IMR-90 (cell line): ENCODE measurements around the gene CXorf49. TPM values are rescaled to one million over a fixed set of nuclear protein-coding genes. Genes with fewer than 3 reads are reported as not detected.
"Not testable (repeated sequence)": the region's sequence is repeated elsewhere in the genome, so short reads cannot be mapped to it uniquely, and the experiment has no call there.

Experiments
- ATAC-seq: fragments of 200-7000 bp; cut with Tn5 transposase; 2 replicates; pipeline ENCODE4 v1.9.1; 2020; ENCODE audit warnings: low read depth, mild to moderate bottlenecking, moderate library complexity
- BruUV-seq: library from RNA; stranded (reverse); fragments of 400-500 nt; replicated peaks from 2 replicates; lab custom pipeline; 2021; lab: Mats Ljungman, UMichigan
- CTCF ChIA-PET: fragments of 300-600 bp; formaldehyde crosslinking; extraction: SDS; loops from one replicate; lab custom pipeline; 2021; ENCODE audit warnings: antibody characterized with exemption; lab: Yijun Ruan, JAX
- POLR2A ChIA-PET: fragments of 300-600 bp; sonication (Branson Sonifier 250); formaldehyde crosslinking; loops from one replicate; lab custom pipeline; 2022; ENCODE audit warnings: antibody characterized with exemption; ENCODE audit not compliant: unreplicated experiment; lab: Charles Lee
- DNase-seq: peaks from one replicate; pipeline ENCODE4 v3.0.0; 2013
- H2AFZ ChIP-seq: replicated peaks from 2 replicates; pipeline ENCODE3; 2013; ENCODE audit warnings: low read length, mild to moderate bottlenecking; ENCODE audit not compliant: poor library complexity
- H2AK5ac ChIP-seq: 2 replicates; pipeline ENCODE4 v1.6.1; 2013; ENCODE audit warnings: low read depth, low read length, inconsistent platforms
- H2AK9ac ChIP-seq: replicated peaks from 2 replicates; pipeline ENCODE3; 2013; ENCODE audit warnings: mild to moderate bottlenecking, low read depth, low read length, moderate library complexity; ENCODE audit not compliant: poor library complexity
- H2BK120ac ChIP-seq: 2 replicates; pipeline ENCODE4 v1.6.1; 2013; ENCODE audit warnings: low read depth, low read length, inconsistent platforms
- H2BK15ac ChIP-seq: 3 replicates; pipeline ENCODE4 v1.6.1; 2013; ENCODE audit warnings: low read depth, low read length, inconsistent platforms
- H2BK20ac ChIP-seq: 2 replicates; pipeline ENCODE4 v1.6.1; 2013; ENCODE audit warnings: low read depth, mild to moderate bottlenecking, inconsistent platforms, low read length, moderate library complexity
- H2BK5ac ChIP-seq: 2 replicates; pipeline ENCODE4 v1.6.1; 2013; ENCODE audit warnings: mild to moderate bottlenecking, low read depth, low read length, inconsistent platforms; ENCODE audit not compliant: poor library complexity, severe bottlenecking
- H3K14ac ChIP-seq: replicated peaks from 2 replicates; pipeline ENCODE4 v1.6.1; 2013; ENCODE audit warnings: low read depth, low read length, inconsistent platforms
- H3K18ac ChIP-seq: 2 replicates; pipeline ENCODE4 v1.6.1; 2013; ENCODE audit warnings: low read depth, low read length, control low read depth
- H3K23ac ChIP-seq: 2 replicates; pipeline ENCODE4 v1.6.1; 2013; ENCODE audit warnings: low read depth, low read length, inconsistent platforms
- H3K27ac ChIP-seq: 2 replicates; pipeline ENCODE4 v1.5.1; 2013; ENCODE audit warnings: mild to moderate bottlenecking, control low read depth, low read length; ENCODE audit not compliant: insufficient read depth
- H3K27me3 ChIP-seq: 2 replicates; pipeline ENCODE4 v1.6.1; 2013; ENCODE audit warnings: low read length; ENCODE audit not compliant: control insufficient read depth, insufficient read depth
- H3K36me3 ChIP-seq: 2 replicates; pipeline ENCODE4 v1.6.1; 2013; ENCODE audit warnings: low read length, mixed read lengths; ENCODE audit not compliant: control insufficient read depth, insufficient read depth
- H3K4ac ChIP-seq: 2 replicates; pipeline ENCODE4 v1.6.1; 2013; ENCODE audit warnings: low read depth, low read length, inconsistent platforms
- H3K4me1 ChIP-seq: 2 replicates; pipeline ENCODE4 v1.6.1; 2013; ENCODE audit warnings: low read length, mixed read lengths; ENCODE audit not compliant: control insufficient read depth, insufficient read depth
- H3K4me2 ChIP-seq: 2 replicates; pipeline ENCODE4 v1.6.1; 2013; ENCODE audit warnings: low read depth, mild to moderate bottlenecking, control low read depth, low read length, moderate library complexity
- H3K4me3 ChIP-seq: 2 replicates; pipeline ENCODE4 v1.5.1; 2013; ENCODE audit warnings: low read depth, mild to moderate bottlenecking, control low read depth, low read length, moderate library complexity; ENCODE audit not compliant: insufficient read depth
- H3K56ac ChIP-seq: 2 replicates; pipeline ENCODE4 v1.6.1; 2013; ENCODE audit warnings: low read length, inconsistent platforms; ENCODE audit not compliant: insufficient read depth; ENCODE audit errors: extremely low read depth
- H3K79me1 ChIP-seq, 2 experiments: 2 replicates each; pipeline ENCODE4 v1.6.1; 2013; ENCODE audit warnings: low read length in 2 of 2, inconsistent platforms in 1 of 2, low read depth in 1 of 2
- H3K9ac ChIP-seq: 2 replicates; pipeline ENCODE4 v1.6.1; 2013; ENCODE audit warnings: low read depth, low read length, control low read depth
- H3K9me1 ChIP-seq: 2 replicates; pipeline ENCODE4 v1.6.1; 2013; ENCODE audit warnings: low read length, inconsistent platforms; ENCODE audit not compliant: insufficient read depth
- H3K9me3 ChIP-seq: 2 replicates; pipeline ENCODE4 v1.6.1; 2013; ENCODE audit warnings: low read length; ENCODE audit not compliant: control insufficient read depth, insufficient read depth
- H4K20me1 ChIP-seq: 2 replicates; pipeline ENCODE4 v1.6.1; 2013; ENCODE audit warnings: low read length, inconsistent platforms; ENCODE audit not compliant: insufficient read depth
- H4K5ac ChIP-seq: 2 replicates; pipeline ENCODE4 v1.6.1; 2013; ENCODE audit warnings: mild to moderate bottlenecking, low read depth, low read length, control low read depth
- H4K8ac ChIP-seq, 2 experiments: 2 replicates each; pipeline ENCODE4 v1.6.1; 2013; ENCODE audit warnings: low read depth in 2 of 2, low read length in 2 of 2, control low read depth in 1 of 2, inconsistent platforms in 1 of 2
- H4K91ac ChIP-seq: 2 replicates; pipeline ENCODE4 v1.6.1; 2013; ENCODE audit warnings: low read depth, low read length, inconsistent platforms; ENCODE audit not compliant: insufficient read depth
- WGBS, 2 experiments: methylation state at CpG; one replicate each; pipeline versions ENCODE4 v1.1.5 to v1.1.7; 2013; ENCODE audit warnings: missing lambda C conversion rate in 2 of 2; ENCODE audit not compliant: insufficient read length in 1 of 2; ENCODE audit errors: extremely low coverage in 2 of 2; 5-methylcytosine and 5-hydroxymethylcytosine counted together
- dilution Hi-C: fragments of 300-500 bp; cut with HindIII; formaldehyde crosslinking; loops from one replicate; pipeline ENCODE4 v1.14.3; 2018; ENCODE audit warnings: low sequenced_read_pairs; ENCODE audit not compliant: unreplicated experiment
- in situ Hi-C: fragments of 300-500 bp; cut with MboI; formaldehyde crosslinking; loops from 3 replicates; pipeline ENCODE4 v1.14.3; 2019; ENCODE audit warnings: low sequenced_read_pairs, inconsistent platforms, mixed read lengths
- intact Hi-C: fragments of 100-400 bp; cut with micrococcal nuclease; formaldehyde crosslinking; loops from 2 replicates; pipeline ENCODE4 v1.10.0; 2022
- polyA plus RNA-seq, 3 experiments: library from polyadenylated mRNA; depleted of rRNA; stranded (reverse); fragments of >200 nt; gene quantifications; 2 replicates each; pipeline ENCODE4 v1.2.3, GENCODE V29; 2012; ENCODE audit warnings: low replicate concordance in 1 of 3
- total RNA-seq: library from RNA; depleted of rRNA; stranded (reverse); fragments of >200 nt; gene quantifications from 2 replicates; pipeline ENCODE4 v1.2.3, GENCODE V29; 2012

The CXorf49 gene
- total and polyA plus RNA-seq, 2 of the 4 experiments (the other 2 are of a cell fraction): not detected

- H3K23ac ChIP-seq, H4K8ac ChIP-seq, H2BK120ac ChIP-seq, H3K56ac ChIP-seq, intact Hi-C loops, H3K27ac ChIP-seq, H3K36me3 ChIP-seq, H3K79me1 ChIP-seq, DNase-seq, H3K4ac ChIP-seq, H3K4me3 ChIP-seq, CTCF ChIA-PET, H2BK5ac ChIP-seq, H3K4me2 ChIP-seq, dilution Hi-C loops, H2AK5ac ChIP-seq, H4K91ac ChIP-seq, H3K27me3 ChIP-seq, H4K20me1 ChIP-seq, H3K9me3 ChIP-seq, H3K14ac ChIP-seq, ATAC-seq, POLR2A ChIA-PET, H2AFZ ChIP-seq, H2BK15ac ChIP-seq, H3K9me1 ChIP-seq, H3K9ac ChIP-seq, H3K4me1 ChIP-seq, in situ Hi-C loops, H2AK9ac ChIP-seq, BruUV-seq, H2BK20ac ChIP-seq, H3K18ac ChIP-seq, H4K5ac ChIP-seq: not testable (repeated sequence)
- no CpG with 5 or more reads among the region's 12 CpGs for WGBS, 2 experiments
Measured at GRCh38 chrX:71716323-71716722, 1.8 kb downstream of the CXorf49 start.

- H3K9me1 ChIP-seq, in situ Hi-C loops, BruUV-seq, H3K9me3 ChIP-seq, H3K56ac ChIP-seq, H3K23ac ChIP-seq, H3K4me3 ChIP-seq, H3K4me2 ChIP-seq, H3K27ac ChIP-seq, H3K18ac ChIP-seq, H3K27me3 ChIP-seq, H4K8ac ChIP-seq, H3K4ac ChIP-seq, POLR2A ChIA-PET, H4K5ac ChIP-seq, H4K91ac ChIP-seq, H2BK120ac ChIP-seq, H2BK15ac ChIP-seq, CTCF ChIA-PET, H3K79me1 ChIP-seq, H3K9ac ChIP-seq, intact Hi-C loops, H4K20me1 ChIP-seq, H3K14ac ChIP-seq, H3K4me1 ChIP-seq, H2BK20ac ChIP-seq, H2AK9ac ChIP-seq, H2AFZ ChIP-seq, H2AK5ac ChIP-seq, dilution Hi-C loops, H2BK5ac ChIP-seq, H3K36me3 ChIP-seq, DNase-seq: not testable (repeated sequence)
- peak; percentile 29; the same call in 1 of the 2 replicates for ATAC-seq
- WGBS, 2 experiments: no CpG with 5 or more reads among the region's 8 CpGs
Measured at GRCh38 chrX:71715551-71715950, 2.5 kb downstream of the CXorf49 start.
